ENCODE results near the gene GSE1.

GSE1 gene

GRCh38 chr16:85613604-85614337, 649 bp downstream of the GSE1 start:
- TF ChIP-seq CTCF (IDR thresholded peaks at IDR 0.05) (no peak), ZFX (IDR thresholded peaks at IDR 0.05; ENCODE audit: borderline replicate concordance) (no peak)
- H3K27ac ChIP-seq, result peak overlapping the region; percentile 99

- H3K27ac ChIP-seq, result peak overlapping the region; percentile 99
- no peak for TF ChIP-seq CTCF (IDR thresholded peaks at IDR 0.05)
- TF ChIP-seq ZFX (IDR thresholded peaks at IDR 0.05; ENCODE audit: borderline replicate concordance), result no peak
Observed at GRCh38 chr16:85614338-85615013, 1.4 kb downstream of the GSE1 start.

- peak overlapping the region; percentile 99 for H3K27ac ChIP-seq
- TF ChIP-seq CTCF (IDR thresholded peaks at IDR 0.05), result no peak
- TF ChIP-seq ZFX (IDR thresholded peaks at IDR 0.05; ENCODE audit: borderline replicate concordance), result no peak
Observed at GRCh38 chr16:85615014-85615851, 2.1 kb downstream of the GSE1 start.

- H3K27ac ChIP-seq, result peak overlapping the region; percentile 99
- TF ChIP-seq ZFX (IDR thresholded peaks at IDR 0.05; ENCODE audit: borderline replicate concordance) (no peak), CTCF (IDR thresholded peaks at IDR 0.05) (peak; percentile 90)
Observed at GRCh38 chr16:85615852-85616606, 2.9 kb downstream of the GSE1 start.

GRCh38 chr16:85616607-85617321, 3.6 kb downstream of the GSE1 start:
- peak overlapping the region; percentile 99 for H3K27ac ChIP-seq
- TF ChIP-seq CTCF (IDR thresholded peaks at IDR 0.05) (no peak), ZFX (IDR thresholded peaks at IDR 0.05; ENCODE audit: borderline replicate concordance) (no peak)

GRCh38 chr16:85617948-85618347, 4.8 kb downstream of the GSE1 start:
- peak overlapping the region; percentile 99; the same call in 1 of the 2 replicates for H3K27ac ChIP-seq
- TF ChIP-seq CTCF (IDR thresholded peaks at IDR 0.05) (no peak), ZFX (IDR thresholded peaks at IDR 0.05; ENCODE audit: borderline replicate concordance) (no peak)
